K562 (cell line): ENCODE measurements around the gene AFG1L. TPM values are rescaled to one million over a fixed set of nuclear protein-coding genes. Genes with fewer than 3 reads are reported as not detected.

Experiments used
- ATAC-seq: fragments of 200-7000 bp; cut with Tn5 transposase; 3 replicates; pipeline ENCODE4 v1.9.1; 2020; ENCODE audit warnings: moderate library complexity
- BruUV-seq: library from RNA; stranded (reverse); fragments of 400-500 nt; replicated peaks from 2 replicates; lab custom pipeline; 2021; lab: Mats Ljungman, UMichigan
- CTCF ChIA-PET: fragments of 300-600 bp; formaldehyde crosslinking; extraction: SDS; loops from one replicate; lab custom pipeline; 2021; ENCODE audit warnings: low intra/inter-chr PET ratio; lab: Yijun Ruan, JAX
- POLR2A ChIA-PET: fragments of 300-600, 350-650 bp; sonication (Branson Sonifier 250); formaldehyde crosslinking; extraction: SDS; loops from one replicate; lab custom pipeline; 2021; ENCODE audit warnings: antibody characterized with exemption, inconsistent platforms; lab: Yijun Ruan, JAX
- DNase-seq, 4 experiments: peaks; one replicate each; pipeline versions ENCODE4 v3.0.0 to v3.0.0-alpha.2; 2011 to 2018; ENCODE audit warnings: low spot score in 3 of 4, mixed read lengths in 3 of 4; ENCODE audit errors: extremely low read depth in 1 of 4
- FAIRE-seq: peaks from 2 replicates; lab custom pipeline; 2011; peaks lifted over from hg19 to GRCh38; lab: Jason Lieb, UNC
- H2AFZ ChIP-seq: 2 replicates; pipeline ENCODE4 v1.6.0; 2011; ENCODE audit warnings: low read depth, low read length, control low read depth, inconsistent platforms
- H3K27ac ChIP-seq: fragments of 200-600 bp; 3 replicates; pipeline ENCODE4 v1.8.0; 2011; ENCODE audit warnings: low read depth, mild to moderate bottlenecking, control low read depth, inconsistent platforms, low read length, moderate library complexity, mixed read lengths; ENCODE audit errors: extremely low read depth
- H3K27me3 ChIP-seq, 2 experiments: fragments of 300-600 bp in 1 of 2; 2 replicates in 1 of 2; 3 replicates in 1 of 2; pipeline versions ENCODE4 v1.6.0 to v1.8.0; 2011; ENCODE audit warnings: inconsistent platforms in 2 of 2, low read length in 2 of 2, mild to moderate bottlenecking in 1 of 2, mixed read lengths in 1 of 2, moderate library complexity in 1 of 2; ENCODE audit not compliant: control insufficient read depth in 2 of 2, insufficient read depth in 2 of 2
- H3K36me3 ChIP-seq: fragments of 300-600 bp; 3 replicates; pipeline ENCODE4 v1.8.0; 2011; ENCODE audit warnings: mild to moderate bottlenecking, low read length, inconsistent platforms; ENCODE audit not compliant: control insufficient read depth, insufficient read depth
- H3K4me1 ChIP-seq, 2 experiments: fragments of 200-600 bp in 1 of 2; replicated peaks in 1 of 2; 2 replicates in 1 of 2; 3 replicates in 1 of 2; pipeline versions ENCODE4 v1.5.1 to v1.8.0; 2011; ENCODE audit warnings: inconsistent platforms in 2 of 2, low read length in 2 of 2, mild to moderate bottlenecking in 1 of 2, mixed read lengths in 1 of 2, moderate library complexity in 1 of 2; ENCODE audit not compliant: control insufficient read depth in 2 of 2, insufficient read depth in 2 of 2
- H3K4me2 ChIP-seq: 2 replicates; pipeline ENCODE4 v1.6.1; 2011; ENCODE audit warnings: low read length, control low read depth, inconsistent platforms, mixed read lengths; ENCODE audit not compliant: insufficient read depth
- H3K4me3 ChIP-seq: fragments of 200-600 bp; sonication (generic), shearing (Covaris generic); 2 replicates; pipeline ENCODE4 v1.5.1; 2016; ENCODE audit warnings: control low read depth, inconsistent platforms
- H3K79me2 ChIP-seq: fragments of 200-600 bp; 3 replicates; pipeline ENCODE4 v1.8.0; 2011; ENCODE audit warnings: low read length, inconsistent platforms; ENCODE audit not compliant: control insufficient read depth, insufficient read depth
- H3K9ac ChIP-seq, 2 experiments: 2 replicates each; pipeline versions ENCODE4 v1.6.0 to v1.6.1; 2011; ENCODE audit warnings: low read depth in 2 of 2, low read length in 2 of 2, control low read depth in 1 of 2, inconsistent platforms in 1 of 2, mild to moderate bottlenecking in 1 of 2, mixed read lengths in 1 of 2; ENCODE audit not compliant: insufficient read depth in 1 of 2
- H3K9me1 ChIP-seq: one replicate; pipeline ENCODE4 v1.6.0; 2011; ENCODE audit warnings: inconsistent platforms, mild to moderate bottlenecking, low read length, moderate library complexity; ENCODE audit not compliant: control insufficient read depth, insufficient read depth
- H3K9me3 ChIP-seq: replicated peaks from 2 replicates; pipeline ENCODE4 v1.5.1; 2011; ENCODE audit warnings: low read depth, low read length, inconsistent platforms; ENCODE audit not compliant: control insufficient read depth, insufficient read depth
- H4K20me1 ChIP-seq: replicated peaks from 2 replicates; pipeline ENCODE4 v1.6.1; 2011; ENCODE audit warnings: low read length, inconsistent platforms, mixed read lengths; ENCODE audit not compliant: control insufficient read depth, insufficient read depth
- BRD9 ChIP-seq: fragments of 450-650 bp; IDR thresholded peaks from 2 replicates; pipeline ENCODE4 v1.6.1; 2018; ENCODE audit warnings: low read depth; ENCODE audit not compliant: partially characterized antibody
- NCOA2 ChIP-seq, 2 experiments: fragments of 450-650 bp; IDR thresholded peaks; 2 replicates each; pipeline ENCODE4 v1.6.1; 2018; ENCODE audit warnings: mild to moderate bottlenecking in 2 of 2, moderate library complexity in 1 of 2; ENCODE audit not compliant: partially characterized antibody in 2 of 2
- PTRF ChIP-seq: fragments of 450-650 bp; IDR thresholded peaks from 2 replicates; pipeline ENCODE4 v1.6.1; 2016; ENCODE audit warnings: mild to moderate bottlenecking, missing genetic modification characterization, missing compliant biosample characterization
- TAF7 ChIP-seq: fragments of 450-650 bp; IDR thresholded peaks from 2 replicates; pipeline ENCODE4 v1.6.1; 2016; ENCODE audit warnings: missing genetic modification characterization, missing compliant biosample characterization
- in situ Hi-C: fragments of 300-500 bp; cut with MboI; formaldehyde crosslinking; loops from 4 replicates; pipeline ENCODE4 v1.15.0; 2018; ENCODE audit warnings: inconsistent platforms, mixed read lengths
- intact Hi-C: fragments of 100-400 bp; cut with micrococcal nuclease; formaldehyde crosslinking; loops from 2 replicates; pipeline ENCODE4 v1.14.2; 2022
- polyA plus RNA-seq, 8 experiments: library from polyadenylated mRNA; depleted of rRNA in 4 of 8; stranded (reverse) in 5 of 8; unstranded in 3 of 8; fragments of >200 nt; fragmentation: Nextera tagmentation in 2 of 8; fragmentation: Illumina TruSeq in 1 of 8; extraction: Ambion mirVana in 2 of 8; extraction: Trizol in 1 of 8; gene quantifications; 2 replicates each; pipeline versions ENCODE4 v1.2.1 to v1.2.3, GENCODE V29; 2011 to 2014; ENCODE audit warnings: inconsistent platforms in 1 of 8, missing spikeins in 1 of 8
- total RNA-seq, 7 experiments: library from RNA; depleted of rRNA in 6 of 7; stranded (reverse); fragments of >200 nt in 6 of 7; fragmentation: Illumina TruSeq in 2 of 7; extraction: Trizol in 2 of 7; gene quantifications; 2 replicates each; pipeline versions ENCODE4 v1.2.1 to v1.2.3, GENCODE V29; 2011 to 2021; ENCODE audit warnings: low replicate concordance in 1 of 7
- TF ChIP-seq, protein P1 (sequence below): fragments of 200-800 bp; sonication (Bioruptor generic); IDR thresholded peaks from 2 replicates; pipeline ENCODE4 v1.6.1; 2016; ENCODE audit warnings: missing genetic modification characterization, missing compliant biosample characterization
- TF ChIP-seq, protein P2 (sequence below), 2 experiments: fragments of 450-650 bp; formaldehyde crosslinking in 1 of 2; IDR thresholded peaks; 2 replicates each; pipeline versions ENCODE4 v1.4.0 to v1.6.1; 2014 to 2020; ENCODE audit warnings: mild to moderate bottlenecking in 2 of 2, borderline replicate concordance in 1 of 2, low read depth in 1 of 2

Gene AFG1L
- total and polyA plus RNA-seq, 9 of the 15 experiments (the other 6 are each of a cell fraction or from before 2014, with no cell fraction given): 2.2 to 15.5 (median 5.8) TPM

DNA sequence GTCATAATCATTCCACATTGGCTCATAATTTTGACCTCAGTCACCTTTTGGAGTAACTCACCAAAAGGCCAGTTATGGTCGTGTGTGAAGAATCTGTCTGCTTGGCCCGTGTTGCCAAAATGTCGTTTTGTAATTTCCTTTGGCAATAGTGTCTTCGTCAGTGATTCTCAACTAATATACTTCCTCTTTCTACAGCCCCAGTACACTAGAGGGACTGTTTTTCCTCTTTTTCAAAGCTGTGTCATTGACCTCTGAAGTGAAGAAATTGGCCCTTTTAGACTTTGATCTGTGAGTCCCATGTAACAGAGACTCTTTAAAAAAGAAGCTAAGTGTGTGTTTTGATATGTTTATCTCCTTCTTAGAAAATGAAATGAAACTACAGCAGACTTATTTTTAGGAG, 271.0 kb downstream of the AFG1L start (continued):
- TF ChIP-seq, protein P1, sequence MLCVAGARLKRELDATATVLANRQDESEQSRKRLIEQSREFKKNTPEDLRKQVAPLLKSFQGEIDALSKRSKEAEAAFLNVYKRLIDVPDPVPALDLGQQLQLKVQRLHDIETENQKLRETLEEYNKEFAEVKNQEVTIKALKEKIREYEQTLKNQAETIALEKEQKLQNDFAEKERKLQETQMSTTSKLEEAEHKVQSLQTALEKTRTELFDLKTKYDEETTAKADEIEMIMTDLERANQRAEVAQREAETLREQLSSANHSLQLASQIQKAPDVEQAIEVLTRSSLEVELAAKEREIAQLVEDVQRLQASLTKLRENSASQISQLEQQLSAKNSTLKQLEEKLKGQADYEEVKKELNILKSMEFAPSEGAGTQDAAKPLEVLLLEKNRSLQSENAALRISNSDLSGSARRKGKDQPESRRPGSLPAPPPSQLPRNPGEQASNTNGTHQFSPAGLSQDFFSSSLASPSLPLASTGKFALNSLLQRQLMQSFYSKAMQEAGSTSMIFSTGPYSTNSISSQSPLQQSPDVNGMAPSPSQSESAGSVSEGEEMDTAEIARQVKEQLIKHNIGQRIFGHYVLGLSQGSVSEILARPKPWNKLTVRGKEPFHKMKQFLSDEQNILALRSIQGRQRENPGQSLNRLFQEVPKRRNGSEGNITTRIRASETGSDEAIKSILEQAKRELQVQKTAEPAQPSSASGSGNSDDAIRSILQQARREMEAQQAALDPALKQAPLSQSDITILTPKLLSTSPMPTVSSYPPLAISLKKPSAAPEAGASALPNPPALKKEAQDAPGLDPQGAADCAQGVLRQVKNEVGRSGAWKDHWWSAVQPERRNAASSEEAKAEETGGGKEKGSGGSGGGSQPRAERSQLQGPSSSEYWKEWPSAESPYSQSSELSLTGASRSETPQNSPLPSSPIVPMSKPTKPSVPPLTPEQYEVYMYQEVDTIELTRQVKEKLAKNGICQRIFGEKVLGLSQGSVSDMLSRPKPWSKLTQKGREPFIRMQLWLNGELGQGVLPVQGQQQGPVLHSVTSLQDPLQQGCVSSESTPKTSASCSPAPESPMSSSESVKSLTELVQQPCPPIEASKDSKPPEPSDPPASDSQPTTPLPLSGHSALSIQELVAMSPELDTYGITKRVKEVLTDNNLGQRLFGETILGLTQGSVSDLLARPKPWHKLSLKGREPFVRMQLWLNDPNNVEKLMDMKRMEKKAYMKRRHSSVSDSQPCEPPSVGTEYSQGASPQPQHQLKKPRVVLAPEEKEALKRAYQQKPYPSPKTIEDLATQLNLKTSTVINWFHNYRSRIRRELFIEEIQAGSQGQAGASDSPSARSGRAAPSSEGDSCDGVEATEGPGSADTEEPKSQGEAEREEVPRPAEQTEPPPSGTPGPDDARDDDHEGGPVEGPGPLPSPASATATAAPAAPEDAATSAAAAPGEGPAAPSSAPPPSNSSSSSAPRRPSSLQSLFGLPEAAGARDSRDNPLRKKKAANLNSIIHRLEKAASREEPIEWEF (CRISPR knock-in tag): no peak
- no peak for TF ChIP-seq TAF7
- no peak for TF ChIP-seq BRD9
- no peak for TF ChIP-seq PTRF (tag)

DNA sequence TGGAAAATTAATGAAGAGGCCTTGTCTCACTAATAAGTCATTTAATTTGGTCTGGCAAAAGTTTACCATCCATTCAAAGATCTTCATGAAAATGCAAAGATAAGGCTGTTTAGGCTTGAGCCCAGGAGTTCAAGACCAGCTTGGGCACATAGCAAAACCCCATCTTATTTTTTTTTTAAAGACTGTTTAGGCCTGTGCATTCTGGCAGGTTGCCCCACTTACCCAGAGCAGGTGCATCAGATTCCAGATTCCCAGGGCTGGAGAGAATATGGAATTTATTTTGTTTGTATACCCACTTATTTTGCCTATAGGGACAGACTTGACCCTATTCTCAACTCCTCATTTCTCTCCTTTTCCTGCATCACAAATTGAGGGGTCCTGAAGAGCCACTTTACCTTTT, 271.6 kb downstream of the AFG1L start:
- intact Hi-C loops (no loop called here), in situ Hi-C loops (no loop called here)
- no peak overlapping the region for H2AFZ ChIP-seq
- peaks cover 36% of the 10 kb centered on the region; the same call in 2 of the 3 replicates for H3K36me3 ChIP-seq
- H3K27me3 ChIP-seq: no peaks in the 10 kb centered on the region
- no peak overlapping the region for H3K27ac ChIP-seq
- H3K9me3 ChIP-seq: no peaks in the 10 kb centered on the region
- no TSS peak for BruUV-seq
- POLR2A ChIA-PET: interaction anchor here (0.6 to 2.1 kb wide), 3 partner anchors 9 to 529 kb away, joined by 3 to 6 read pairs (median 4); partner anchors contain the start of gene CEP57L1
- no peak for DNase-seq
- H3K4me2 ChIP-seq: no peak overlapping the region
- no peak for ATAC-seq
- no peak overlapping the region for H3K9ac ChIP-seq
- H3K4me1 ChIP-seq: peaks cover 14 to 35% of the 10 kb centered on the region in 2 experiments
- no peak overlapping the region for H3K4me3 ChIP-seq
- H4K20me1 ChIP-seq: peaks cover 22% of the 10 kb centered on the region
- H3K9me1 ChIP-seq: no peaks in the 10 kb centered on the region
- CTCF ChIA-PET: no interaction called here
- H3K79me2 ChIP-seq: peaks cover 36% of the 10 kb centered on the region
- FAIRE-seq: no peak
- TF ChIP-seq, protein P2, sequence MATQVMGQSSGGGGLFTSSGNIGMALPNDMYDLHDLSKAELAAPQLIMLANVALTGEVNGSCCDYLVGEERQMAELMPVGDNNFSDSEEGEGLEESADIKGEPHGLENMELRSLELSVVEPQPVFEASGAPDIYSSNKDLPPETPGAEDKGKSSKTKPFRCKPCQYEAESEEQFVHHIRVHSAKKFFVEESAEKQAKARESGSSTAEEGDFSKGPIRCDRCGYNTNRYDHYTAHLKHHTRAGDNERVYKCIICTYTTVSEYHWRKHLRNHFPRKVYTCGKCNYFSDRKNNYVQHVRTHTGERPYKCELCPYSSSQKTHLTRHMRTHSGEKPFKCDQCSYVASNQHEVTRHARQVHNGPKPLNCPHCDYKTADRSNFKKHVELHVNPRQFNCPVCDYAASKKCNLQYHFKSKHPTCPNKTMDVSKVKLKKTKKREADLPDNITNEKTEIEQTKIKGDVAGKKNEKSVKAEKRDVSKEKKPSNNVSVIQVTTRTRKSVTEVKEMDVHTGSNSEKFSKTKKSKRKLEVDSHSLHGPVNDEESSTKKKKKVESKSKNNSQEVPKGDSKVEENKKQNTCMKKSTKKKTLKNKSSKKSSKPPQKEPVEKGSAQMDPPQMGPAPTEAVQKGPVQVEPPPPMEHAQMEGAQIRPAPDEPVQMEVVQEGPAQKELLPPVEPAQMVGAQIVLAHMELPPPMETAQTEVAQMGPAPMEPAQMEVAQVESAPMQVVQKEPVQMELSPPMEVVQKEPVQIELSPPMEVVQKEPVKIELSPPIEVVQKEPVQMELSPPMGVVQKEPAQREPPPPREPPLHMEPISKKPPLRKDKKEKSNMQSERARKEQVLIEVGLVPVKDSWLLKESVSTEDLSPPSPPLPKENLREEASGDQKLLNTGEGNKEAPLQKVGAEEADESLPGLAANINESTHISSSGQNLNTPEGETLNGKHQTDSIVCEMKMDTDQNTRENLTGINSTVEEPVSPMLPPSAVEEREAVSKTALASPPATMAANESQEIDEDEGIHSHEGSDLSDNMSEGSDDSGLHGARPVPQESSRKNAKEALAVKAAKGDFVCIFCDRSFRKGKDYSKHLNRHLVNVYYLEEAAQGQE (IDR thresholded peaks at IDR 0.05; ENCODE audit: borderline replicate concordance): no peak
- TF ChIP-seq, protein P2 (CRISPR knock-in tag; IDR thresholded peaks at IDR 0.05; ENCODE audit: low read depth): no peak
- no peak for TF ChIP-seq NCOA2 (IDR thresholded peaks at IDR 0.05; ENCODE audit: partially characterized antibody in 2 of 2)
